ENCODE data around the gene LRP1B.
"Not testable (repeated sequence)": the region's sequence is repeated elsewhere in the genome, so short reads cannot be mapped to it uniquely, and the experiment has no call there.

LRP1B gene

DNA sequence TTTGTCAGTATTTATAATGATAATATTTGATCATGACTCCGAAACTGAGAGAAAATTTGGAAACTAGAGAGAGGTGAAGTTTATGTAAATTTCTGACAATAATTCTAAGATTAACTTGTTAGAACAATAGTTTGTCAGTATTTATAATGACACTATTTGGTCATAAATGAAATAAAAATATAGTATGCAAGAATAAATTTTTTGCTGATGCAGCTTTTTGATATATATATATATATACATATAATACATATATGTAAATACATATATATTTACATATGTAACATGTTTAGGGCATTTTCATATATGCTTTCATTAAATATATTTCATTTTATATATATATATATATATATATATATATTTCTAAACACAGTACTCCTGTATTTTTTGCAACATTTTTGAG, 1158.1 kb downstream of the LRP1B start:
- DNase-seq = no peak

DNA sequence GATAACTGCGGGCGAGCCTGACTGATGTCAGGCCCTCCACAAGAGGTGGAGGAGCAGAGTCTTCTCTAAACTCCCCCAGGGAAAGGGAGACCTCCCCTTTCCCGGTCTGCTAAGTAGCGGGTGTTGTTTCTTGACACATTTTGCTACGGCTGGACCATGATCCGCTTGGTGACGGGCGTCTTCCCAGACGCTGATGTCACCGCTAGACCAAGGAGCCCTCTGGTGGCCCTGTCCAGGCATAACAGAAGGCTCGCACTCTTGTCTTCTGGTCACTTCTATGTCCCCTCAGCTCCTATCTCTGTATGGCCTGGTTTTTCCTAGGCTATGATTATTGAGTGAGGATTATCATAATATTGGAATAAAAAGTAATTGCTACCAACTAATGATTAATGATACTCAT, 1166.5 kb downstream of the LRP1B start:
- not testable (repeated sequence) for DNase-seq

DNA sequence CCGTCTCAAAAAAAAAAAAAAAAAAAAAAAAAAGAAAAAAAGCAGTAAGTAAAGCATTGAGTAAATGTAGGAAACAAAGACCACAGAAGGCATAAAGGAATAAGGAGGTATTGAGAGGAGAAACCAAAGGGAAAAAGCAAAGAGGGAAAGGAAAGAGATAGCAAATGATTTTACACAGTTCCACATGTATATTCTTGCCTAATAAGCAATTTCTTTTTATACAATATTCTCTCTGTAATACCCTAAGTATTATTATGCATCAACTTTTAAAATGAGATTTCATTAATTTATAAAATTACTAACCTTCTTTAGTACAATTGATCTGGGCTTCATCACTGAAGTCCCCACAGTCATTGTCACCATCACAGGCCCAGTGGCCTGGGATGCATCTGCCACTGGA, 1180.9 kb downstream of the LRP1B start:
- DNase-seq = no peak

DNA sequence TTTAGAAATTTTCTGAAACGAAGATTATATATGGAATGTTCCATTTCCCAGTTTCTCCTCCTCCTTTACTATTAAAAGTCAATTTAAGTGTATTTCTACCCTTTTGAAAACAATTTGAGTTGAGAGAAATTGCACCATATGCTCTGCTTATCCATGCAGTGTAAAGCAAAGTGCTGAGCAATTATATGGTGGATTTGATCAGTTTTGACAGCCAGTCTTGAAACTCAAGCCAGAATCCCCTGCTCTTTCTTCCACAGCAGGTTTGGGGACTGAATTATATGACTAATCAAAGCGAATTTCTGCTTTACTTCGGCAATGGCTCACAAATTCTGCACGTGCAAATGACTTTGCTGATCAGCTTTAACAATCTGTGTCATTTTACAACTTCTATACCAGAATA, 1183.6 kb downstream of the LRP1B start:
- DNase-seq = no peak

DNA sequence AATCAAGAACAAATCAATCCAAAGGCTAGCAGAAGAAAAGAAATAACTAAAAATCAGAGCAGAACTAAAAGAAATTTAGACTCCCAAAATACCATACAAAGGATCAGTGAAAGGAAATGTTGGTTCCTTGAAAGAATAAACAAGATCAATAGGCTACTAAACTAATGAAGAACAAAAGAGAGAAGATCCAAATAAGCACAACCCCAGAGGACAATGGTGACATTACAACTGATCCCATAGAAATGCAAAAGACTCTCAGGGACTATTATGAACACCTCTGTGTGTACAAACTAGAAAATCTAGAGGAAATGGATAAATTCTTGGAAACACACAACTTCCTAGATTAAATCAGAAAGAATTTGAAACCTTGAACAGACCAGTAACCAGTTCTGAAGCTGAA, 1186.9 kb downstream of the LRP1B start:
- DNase-seq = no peak

DNA sequence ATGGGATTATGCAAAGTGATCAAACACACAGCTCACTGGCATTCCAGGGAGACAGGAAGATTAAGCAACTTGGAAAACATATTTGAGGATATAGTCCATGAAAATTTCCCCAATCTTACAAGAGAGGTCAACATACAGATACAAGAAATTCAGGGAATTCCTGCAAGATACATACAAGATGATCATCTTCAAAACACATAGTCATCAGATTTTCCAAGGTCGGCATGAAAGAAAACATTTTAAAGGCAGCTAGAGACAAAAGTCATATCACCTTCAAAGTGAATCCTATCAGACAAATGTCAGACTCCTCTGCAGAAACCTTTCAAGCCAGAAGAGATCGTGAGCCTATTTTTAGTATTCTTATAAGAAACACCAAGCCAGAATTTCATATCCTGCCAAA, 1188.5 kb downstream of the LRP1B start:
- no peak for DNase-seq

DNA sequence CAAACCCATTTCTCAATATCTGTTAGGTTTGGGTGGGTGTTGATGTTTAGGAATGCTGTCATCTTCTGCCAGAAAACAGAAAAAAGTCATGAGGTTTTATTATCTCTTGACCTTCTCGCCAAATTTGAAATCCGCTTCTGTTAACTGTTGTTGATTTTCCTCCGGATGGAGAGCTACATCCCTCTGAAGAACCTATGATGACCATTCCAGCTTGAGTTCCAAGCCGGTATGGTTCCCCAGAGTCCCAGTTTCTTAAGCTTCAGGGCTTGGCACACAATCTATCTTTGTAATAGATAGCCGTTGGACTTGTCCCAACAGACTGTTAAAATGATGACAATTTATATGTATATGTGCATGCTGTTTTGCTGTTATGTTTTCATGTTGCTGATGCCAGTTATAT, 1201.0 kb downstream of the LRP1B start:
- no peak for DNase-seq

DNA sequence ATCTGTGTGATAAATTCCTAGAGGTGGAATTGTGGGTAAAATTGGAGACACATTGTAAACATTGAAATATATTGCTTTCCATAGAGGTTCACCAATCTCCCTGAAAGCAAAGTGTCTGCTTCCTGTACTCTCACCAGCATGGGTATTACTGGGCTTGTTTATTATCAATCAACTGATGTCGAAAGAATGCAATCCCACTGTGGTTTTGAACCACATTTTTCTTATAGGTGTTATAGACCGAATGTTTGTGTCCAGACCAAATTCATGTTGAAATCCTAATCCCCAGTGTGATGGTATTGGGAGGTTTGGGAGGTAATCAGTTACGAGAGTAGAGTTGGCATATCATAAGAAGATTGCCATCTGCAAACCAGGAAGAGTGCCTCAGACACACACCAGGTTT, 1212.4 kb downstream of the LRP1B start:
- DNase-seq = no peak

DNA sequence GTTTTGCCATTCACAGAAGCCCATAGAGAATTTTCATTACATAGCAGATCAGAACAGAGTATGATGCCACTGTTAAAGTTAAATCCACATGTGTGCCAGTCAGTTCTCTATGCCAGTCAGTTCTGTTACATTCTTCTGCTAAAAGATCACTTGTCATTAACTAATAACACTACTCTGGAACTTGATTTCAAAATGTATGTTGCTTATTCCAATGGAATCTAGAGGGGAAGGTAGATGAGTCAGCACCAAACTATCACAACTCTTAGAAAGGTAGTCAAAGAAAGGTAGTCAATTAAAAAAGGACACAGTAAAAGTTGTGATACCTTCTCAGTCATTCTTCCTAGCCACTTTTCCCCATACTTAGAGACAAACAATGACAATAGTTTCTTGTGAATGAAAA, 1214.4 kb downstream of the LRP1B start:
- no peak for DNase-seq

DNA sequence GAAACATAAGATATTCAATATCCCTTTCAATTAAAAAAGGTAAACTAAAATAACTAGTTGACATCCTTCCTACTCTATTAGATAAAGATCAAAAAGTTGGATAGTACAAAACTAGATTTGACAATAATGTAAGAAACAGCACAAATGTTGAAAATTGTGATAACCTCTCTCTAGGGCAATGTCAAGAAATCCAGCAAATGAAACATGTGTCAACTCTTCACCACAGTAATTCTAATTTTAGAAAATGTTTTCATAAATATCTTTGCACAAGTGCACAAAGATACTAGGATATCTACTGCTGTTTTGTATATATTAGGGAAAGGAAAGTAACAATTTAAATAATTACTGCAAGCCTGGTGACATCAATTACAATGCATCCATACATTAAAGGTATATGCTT, 1220.1 kb downstream of the LRP1B start:
- DNase-seq = no peak

DNA sequence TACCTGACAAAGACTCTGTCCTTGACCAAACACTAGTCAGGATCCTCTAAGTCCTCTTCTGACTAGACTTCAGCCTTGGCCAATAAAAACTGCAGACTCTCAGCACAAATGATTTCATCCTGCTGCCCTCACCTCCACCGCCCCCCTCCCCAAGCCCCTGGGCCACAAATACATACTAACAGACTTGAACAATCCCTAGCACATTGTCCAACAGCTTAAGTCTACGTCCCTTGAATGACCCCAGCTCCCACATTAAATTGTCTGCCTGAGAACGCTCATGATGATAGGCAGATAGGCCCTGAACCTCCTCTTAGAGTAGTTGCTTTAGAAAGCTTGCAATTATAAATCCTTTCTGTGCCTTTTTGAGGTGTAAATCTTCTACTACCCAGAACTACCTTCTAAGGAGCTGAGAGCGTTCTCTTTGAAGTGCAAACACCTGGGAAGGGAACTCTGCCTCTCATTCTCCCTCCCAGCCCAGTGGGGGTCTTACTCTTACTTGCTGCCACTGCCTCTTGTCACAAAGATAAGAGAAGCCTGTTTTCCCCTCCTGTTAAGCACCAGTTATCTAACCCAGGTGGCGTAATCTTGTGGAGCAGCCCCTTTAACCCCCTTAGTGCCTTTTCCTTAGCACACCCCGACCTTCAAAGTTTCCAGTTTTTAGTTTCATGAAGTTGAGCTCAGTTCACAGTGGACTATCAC, 1225.6 kb downstream of the LRP1B start:
- DNase-seq = no peak

DNA sequence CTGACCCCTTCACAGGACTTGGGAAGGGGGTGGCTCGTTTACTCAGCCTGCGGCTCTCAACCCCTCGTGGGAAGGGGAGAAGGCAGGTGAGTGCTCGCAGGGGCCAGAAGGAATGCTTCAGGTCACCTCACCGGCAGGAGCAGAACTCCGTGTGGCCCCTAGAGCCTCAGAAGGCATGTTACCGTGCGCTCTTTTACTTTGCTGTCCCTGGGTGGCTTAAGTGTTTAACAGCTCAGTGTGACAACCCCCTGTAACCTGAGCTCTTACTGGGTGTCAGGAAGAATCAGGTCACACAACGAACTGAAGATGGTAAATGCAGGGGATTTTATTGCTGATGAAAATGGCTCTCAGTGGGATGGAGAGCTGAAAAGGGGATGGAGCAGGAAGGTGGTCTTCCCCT, 1235.4 kb downstream of the LRP1B start:
- DNase-seq = no peak

DNA sequence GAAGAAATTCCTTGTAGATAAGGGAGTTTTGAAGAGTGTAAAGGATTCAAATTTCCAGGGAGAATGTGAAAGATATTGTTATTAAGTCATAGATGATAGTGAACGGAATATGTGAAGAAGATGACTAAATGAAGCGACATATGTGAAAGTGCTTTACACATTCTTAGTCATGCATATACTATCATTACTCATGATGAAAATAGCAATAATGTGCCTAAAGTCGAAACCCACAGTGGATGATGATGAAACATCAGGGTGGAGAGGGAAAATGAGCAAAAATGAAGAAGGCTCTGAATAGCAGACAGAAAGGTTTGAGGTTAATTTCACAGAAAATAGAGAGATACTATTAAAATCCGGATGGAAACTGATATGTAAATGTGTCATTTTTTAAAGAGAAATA, 1237.1 kb downstream of the LRP1B start:
- DNase-seq = no peak

DNA sequence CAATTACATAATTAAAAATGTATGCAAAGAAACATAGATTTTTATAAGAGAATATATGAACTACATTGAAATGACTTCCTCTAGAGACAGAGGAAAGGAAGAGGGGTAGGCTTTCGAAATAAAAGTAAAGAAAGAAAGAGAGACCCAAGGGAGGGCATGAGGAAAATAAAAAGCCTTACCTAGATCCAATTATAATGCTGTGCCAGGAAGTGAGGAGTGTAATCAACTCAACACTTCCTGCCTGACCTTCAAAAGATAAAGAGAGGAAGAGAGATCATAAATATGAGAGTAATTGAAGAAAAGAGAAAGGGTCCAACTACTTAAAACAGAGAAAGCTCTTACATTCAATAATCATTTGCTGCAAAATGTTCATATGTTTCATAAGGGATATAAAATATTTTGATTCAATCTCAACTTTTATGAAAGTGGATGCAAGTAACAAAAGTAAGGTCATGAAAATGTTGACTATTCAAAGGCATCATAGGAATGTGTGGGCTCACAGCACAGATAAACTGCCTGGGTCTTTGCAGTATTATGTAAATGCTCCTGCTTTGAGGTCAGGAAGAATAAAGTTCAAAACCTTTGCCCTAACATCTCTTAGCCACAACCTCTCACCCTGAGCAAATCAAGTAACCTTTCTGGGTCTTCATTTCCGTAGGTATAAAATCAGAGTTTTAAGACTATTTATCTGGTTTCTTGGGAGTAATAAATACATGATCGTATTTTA, 1237.7 kb downstream of the LRP1B start:
- DNase-seq = no peak

DNA sequence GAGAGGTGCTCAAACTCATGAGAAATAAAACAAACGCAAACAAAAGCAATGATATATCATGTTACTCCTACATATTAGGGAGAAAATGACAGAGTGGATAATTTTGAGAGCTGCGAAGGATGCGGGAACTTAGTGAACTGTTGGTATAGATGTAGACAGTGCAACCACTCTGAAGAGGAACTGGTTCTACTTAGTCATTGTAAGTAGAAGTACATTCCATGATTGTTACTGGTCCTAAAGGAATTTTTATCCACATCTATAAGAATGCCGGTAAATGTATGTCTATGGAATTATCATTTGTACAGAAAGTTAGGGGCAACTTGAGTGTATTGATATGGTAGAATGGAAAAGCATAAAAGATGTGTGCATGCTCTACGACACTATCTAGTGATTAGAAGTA, 1238.4 kb downstream of the LRP1B start:
- no peak for DNase-seq

DNA sequence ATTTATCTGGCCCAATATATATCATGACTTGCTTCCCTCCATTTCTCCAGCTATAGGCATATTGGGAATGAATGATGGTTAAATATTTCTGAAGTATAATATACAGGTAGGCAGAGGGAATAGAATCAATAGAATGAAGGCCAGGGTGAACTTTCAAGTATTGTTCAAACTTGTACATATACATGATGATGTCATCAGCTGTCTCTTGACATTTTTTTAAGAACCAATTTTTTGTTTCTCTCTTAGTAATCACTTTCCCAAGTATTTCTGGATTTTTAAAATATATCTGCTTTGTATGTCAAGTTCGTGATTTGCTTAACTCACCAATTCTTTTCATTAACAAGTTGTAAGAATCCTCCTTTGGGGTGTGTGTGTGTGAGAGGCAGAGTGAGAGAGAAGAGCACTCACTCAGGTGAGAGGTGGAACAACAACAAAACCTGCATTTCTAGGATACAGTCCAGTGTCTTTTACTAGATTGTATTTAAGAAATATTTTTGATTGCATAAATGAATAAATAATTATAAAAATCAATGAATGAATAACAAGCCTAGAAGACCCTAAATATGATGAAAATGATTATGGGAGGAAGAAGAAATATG, 1239.1 kb downstream of the LRP1B start:
- no peak for DNase-seq

DNA sequence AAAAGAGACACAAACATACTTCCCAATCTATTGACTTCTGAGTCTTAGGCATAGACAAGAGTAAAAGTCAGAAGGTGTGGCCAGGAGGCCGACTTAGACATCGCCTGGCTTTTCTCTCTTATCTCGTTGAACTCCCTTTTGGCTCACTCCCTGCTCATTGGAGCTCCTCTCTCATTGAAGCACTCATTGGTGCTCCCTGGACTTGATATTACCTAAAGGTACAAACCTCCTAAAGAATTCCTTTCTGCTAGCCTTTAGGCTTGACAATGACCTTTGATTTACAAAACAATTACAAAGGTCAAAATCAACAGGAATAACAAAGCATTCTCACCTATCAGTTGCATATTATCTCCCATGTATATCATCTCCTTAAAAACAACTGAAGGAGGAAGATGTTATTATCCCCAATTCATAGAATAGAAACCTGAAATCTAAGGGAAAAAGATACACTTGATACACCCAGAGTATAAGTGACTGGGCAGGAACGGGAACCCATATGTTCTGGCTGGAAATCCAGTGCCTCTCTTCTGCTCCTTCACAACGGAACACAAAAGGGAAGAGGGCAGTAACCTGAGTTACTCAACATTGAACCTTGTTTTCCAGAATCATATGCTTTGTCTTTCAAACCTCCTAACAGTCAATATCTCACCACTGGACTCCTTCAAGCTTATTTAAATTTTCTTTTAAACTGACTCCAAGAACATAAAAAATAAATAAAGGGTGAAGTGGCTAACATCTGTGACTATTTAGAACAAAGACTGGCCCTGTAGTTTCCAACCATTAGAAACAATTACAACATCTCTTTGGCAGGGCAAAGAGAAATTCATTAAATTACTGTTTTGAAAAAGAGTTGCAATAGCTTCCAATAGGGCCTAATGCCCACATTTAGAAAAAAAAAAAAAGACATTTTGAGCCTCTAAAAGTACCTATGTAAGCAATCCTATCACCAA, 1247.9 kb downstream of the LRP1B start:
- DNase-seq = no peak

DNA sequence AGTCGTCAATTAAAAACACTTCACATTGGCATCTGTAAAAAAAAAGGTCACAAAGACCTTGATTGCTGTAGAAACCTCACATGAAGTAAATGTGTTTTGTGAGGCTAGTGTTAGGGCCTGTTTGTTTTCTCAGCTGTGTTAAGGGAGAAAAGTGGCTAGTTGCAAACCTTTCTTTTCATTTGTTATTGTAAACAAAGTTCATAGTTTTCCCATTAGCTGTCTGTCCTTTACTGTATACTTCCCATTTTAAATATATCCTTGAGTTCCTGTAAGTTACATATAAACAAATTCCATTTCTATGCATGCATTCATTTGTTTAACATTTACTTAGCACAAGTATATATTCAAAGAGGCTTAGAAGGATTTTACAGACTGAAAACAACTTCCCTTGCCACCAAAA, 1250.2 kb downstream of the LRP1B start:
- DNase-seq = no peak

DNA sequence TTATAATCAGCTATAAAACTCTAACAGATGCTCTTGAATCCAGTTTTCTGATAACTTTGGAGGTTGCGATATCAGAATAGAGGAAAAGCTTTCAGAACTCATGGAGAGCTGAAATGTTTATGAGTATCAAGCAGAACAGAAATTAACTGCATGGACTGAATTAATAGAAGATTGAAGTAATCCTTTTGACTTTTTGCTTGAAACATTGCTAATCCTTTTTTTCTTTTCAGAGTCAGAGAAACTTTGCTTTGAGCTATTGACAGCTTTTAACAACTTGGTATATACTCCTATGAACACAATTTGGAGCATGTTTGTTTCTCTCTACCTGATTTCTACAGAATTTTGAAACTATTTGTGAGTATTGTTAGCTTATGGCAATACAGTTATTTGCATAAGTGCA, 1254.8 kb downstream of the LRP1B start:
- DNase-seq = no peak

DNA sequence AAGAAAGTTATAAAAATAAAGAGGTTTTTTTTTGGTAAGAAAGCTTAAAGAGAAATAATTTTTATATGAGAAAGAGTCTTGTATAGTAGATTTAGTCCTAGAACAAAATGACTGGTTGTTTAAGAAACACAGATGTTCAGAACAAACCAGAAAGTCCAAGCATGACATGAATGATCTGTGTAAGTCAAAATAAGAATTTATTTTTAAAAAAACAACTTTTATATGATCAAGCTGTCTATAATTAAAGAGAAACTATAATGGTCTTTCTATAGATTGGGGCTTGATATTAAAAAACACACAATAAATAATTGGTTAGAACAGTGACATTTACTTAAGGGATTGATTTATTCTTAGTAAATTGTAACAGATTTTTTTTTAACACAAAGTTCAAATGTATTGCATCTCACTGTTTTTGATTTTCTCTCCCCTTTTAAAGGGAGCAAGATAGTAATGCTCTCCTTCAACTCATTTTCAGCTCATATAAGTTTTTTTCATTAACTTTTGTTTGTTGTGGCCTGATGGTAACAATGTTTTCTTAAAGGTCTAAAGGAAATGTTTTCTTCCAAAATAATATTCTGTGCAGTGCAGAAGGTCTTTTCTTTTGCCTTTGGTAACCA, 1256.8 kb downstream of the LRP1B start:
- no peak for DNase-seq

DNA sequence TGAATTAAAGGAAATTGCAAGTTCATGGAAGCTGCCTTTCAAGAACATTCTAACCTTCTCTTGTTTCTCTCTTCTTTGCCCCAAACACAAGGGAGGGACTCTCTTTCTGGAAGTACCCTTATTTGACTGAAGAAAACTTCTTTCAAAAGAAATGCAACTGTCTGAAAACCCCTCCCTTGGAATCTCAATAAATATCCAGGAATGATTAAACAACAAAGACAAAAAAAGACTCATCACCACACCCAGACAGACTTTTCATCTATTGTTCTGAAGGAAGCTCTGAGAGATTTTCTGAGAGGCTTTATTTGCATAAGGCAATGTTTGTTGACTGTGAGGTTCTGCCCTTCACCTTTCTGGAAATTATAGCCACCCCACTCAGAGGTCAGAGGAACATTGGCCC, 1260.9 kb downstream of the LRP1B start:
- no peak for DNase-seq

DNA sequence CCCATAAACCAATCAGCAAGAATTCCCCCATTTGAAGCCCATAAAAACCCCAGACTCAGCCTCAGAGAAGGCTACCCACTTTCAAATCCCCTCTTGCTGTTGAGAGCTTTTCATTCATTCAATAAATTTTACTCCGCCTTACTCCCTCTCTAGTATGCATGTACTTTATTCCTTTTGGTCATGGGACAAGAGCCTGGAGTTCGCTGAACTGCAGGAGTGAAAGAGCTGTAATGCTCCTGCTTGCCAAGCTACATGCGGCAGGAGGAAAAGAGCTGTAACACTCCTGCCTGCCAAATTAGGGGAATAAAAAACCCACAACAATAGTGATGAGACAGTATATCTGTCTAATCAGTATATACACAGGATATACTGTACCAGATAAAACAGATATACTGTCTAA, 1261.7 kb downstream of the LRP1B start:
- DNase-seq = no peak

DNA sequence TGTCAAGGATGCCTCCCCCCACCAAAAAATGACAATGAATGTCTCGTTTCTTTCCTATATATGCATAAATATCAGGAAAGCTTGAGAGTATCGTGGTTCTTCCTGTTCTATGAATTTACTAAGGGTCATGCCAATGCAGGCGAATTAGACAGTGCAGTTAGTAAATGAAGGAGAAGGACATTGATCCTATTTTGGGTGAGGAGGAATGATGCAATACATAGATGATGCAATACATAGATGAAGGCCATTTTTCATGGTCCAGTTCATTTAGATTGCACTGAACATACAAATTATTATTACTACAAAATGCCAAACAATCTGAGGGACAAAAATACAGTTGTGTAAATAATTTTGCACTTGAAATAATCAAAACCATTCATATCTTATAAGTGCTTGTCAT, 1265.0 kb downstream of the LRP1B start:
- no peak for DNase-seq
